ENCODE measurements around the gene RNF20. TPM values are rescaled to one million over a fixed set of nuclear protein-coding genes. Genes with fewer than 3 reads are reported as not detected.

RNF20 gene
- total and polyA plus RNA-seq, 2 of the 4 experiments (the other 2 are of a cell fraction): 13.7 to 21.3 TPM

DNA sequence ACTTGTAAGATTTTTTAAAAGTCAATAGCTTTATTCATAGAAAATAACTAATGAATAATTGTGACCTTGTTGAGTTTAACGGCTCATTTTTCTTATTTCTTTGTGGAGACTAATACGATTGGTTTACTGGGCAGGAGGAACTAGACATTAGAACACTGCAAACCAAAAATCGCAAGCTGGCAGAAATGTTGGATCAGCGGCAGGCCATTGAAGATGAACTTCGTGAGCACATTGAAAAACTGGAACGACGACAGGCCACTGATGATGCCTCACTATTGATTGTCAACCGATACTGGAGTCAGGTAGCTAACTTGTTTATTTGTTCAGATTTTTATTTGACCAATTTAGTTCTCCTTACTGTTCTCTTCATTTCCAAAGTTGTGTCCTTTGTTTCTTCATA is 6.4 kb downstream of the RNF20 start:
- H3K4ac ChIP-seq (ENCODE audit: low read depth, low read length): no peak overlapping the region
- H2BK120ac ChIP-seq (ENCODE audit: low read depth, low read length): no peak overlapping the region
- H3K9ac ChIP-seq (ENCODE audit: low read depth, low read length): no peak overlapping the region
- H2BK15ac ChIP-seq (ENCODE audit: low read depth, low read length): no peak overlapping the region
- ChIA-PET POLR2A (ENCODE audit: unreplicated experiment) (no interaction called here), CTCF (interaction anchor here (1.8 to 2.2 kb wide), 2 partner anchors 10 to 81 kb away, joined by 4 to 5 read pairs; no protein-coding TSS in a partner anchor)
- H3K4me2 ChIP-seq (ENCODE audit: low read depth, low read length): no peak overlapping the region
- H2AK9ac ChIP-seq (replicated peaks; ENCODE audit: low read depth, low read length, poor library complexity): no peak overlapping the region
- TF ChIP-seq MAFK (IDR thresholded peaks at IDR 0.05; ENCODE audit: low read depth, low read length): peak; percentile 67
- no peak for TF ChIP-seq BHLHE40 (IDR thresholded peaks at IDR 0.05; ENCODE audit: low read depth, low read length)
- DNase-seq (no peak), ATAC-seq (ENCODE audit: low read depth) (no peak)
- no peaks in the 10 kb centered on the region for H3K27me3 ChIP-seq (ENCODE audit: control insufficient read depth, insufficient read depth, low read length)
- H4K91ac ChIP-seq (ENCODE audit: insufficient read depth, low read depth, low read length): no peak overlapping the region
- in situ Hi-C loops (cut with MboI; ENCODE audit: low sequenced_read_pairs): no loop called here
- H3K56ac ChIP-seq (ENCODE audit: extremely low read depth, insufficient read depth, low read length): no peak overlapping the region
- H3K4me3 ChIP-seq (ENCODE audit: insufficient read depth, low read depth, low read length): no peak overlapping the region
- intact Hi-C loops (cut with micrococcal nuclease): no loop called here
- 100% methylated on average over 3 of the region's 8 CpGs; no CpG with 5 or more reads in 1 of the 2 experiments for WGBS, 2 experiments (ENCODE audit: extremely low coverage in 2 of 2, insufficient read length in 1 of 2)
- H4K20me1 ChIP-seq (ENCODE audit: insufficient read depth, low read length): peaks cover 6% of the 10 kb centered on the region; the same call in 1 of the 2 replicates
- no TSS peak for BruUV-seq (replicated peaks)
- H3K79me1 ChIP-seq (ENCODE audit: low read depth in 1 of 2, low read length in 2 of 2): peaks cover 11 to 30% of the 10 kb centered on the region in 2 experiments
- no peak overlapping the region for H2AFZ ChIP-seq (replicated peaks; ENCODE audit: low read length, poor library complexity)
- no peaks in the 10 kb centered on the region for H3K9me3 ChIP-seq (ENCODE audit: control insufficient read depth, insufficient read depth, low read length)
- dilution Hi-C loops (cut with HindIII; ENCODE audit: low sequenced_read_pairs, unreplicated experiment): no loop called here
- peaks cover 6% of the 10 kb centered on the region; the same call in 1 of the 2 replicates for H3K9me1 ChIP-seq (ENCODE audit: insufficient read depth, low read length)
- no peak overlapping the region for H3K14ac ChIP-seq (replicated peaks; ENCODE audit: low read depth, low read length)
- H2AK5ac ChIP-seq (ENCODE audit: low read depth, low read length): no peak overlapping the region
- H2BK5ac ChIP-seq (ENCODE audit: low read depth, low read length, poor library complexity, severe bottlenecking): no peak overlapping the region
- no peak overlapping the region for H4K5ac ChIP-seq (ENCODE audit: low read depth, low read length)
- peaks cover 22% of the 10 kb centered on the region for H3K36me3 ChIP-seq (ENCODE audit: control insufficient read depth, insufficient read depth, low read length)
- H4K8ac ChIP-seq (ENCODE audit: low read depth in 2 of 2, low read length in 2 of 2): no peak overlapping the region
- no peak overlapping the region for H3K18ac ChIP-seq (ENCODE audit: low read depth, low read length)
- H3K4me1 ChIP-seq (ENCODE audit: control insufficient read depth, insufficient read depth, low read length): peaks cover 1% of the 10 kb centered on the region; the same call in 1 of the 2 replicates
- H2BK20ac ChIP-seq (ENCODE audit: low read depth, low read length): no peak overlapping the region
- no peak overlapping the region for H3K27ac ChIP-seq (ENCODE audit: insufficient read depth, low read length)
- H3K23ac ChIP-seq (ENCODE audit: low read depth, low read length): no peak overlapping the region

Data from IMR-90 (cell line).